ENCODE results near the gene MOV10.

Gene MOV10

GRCh38 chr1:112688781-112689193 is 14.3 kb downstream of the MOV10 start:
- peaks cover 40% of the 10 kb centered on the region for H3K79me2 ChIP-seq (ENCODE audit: insufficient read depth, low read length)
- no peak overlapping the region for H3K4me3 ChIP-seq (ENCODE audit: low read depth in 1 of 2, low read length in 2 of 2)
- H3K9me3 ChIP-seq (ENCODE audit: insufficient read depth, low read length, severe bottlenecking): no peaks in the 10 kb centered on the region
- H4K20me1 ChIP-seq (ENCODE audit: insufficient read depth, low read length): peaks cover 33% of the 10 kb centered on the region
- no peak overlapping the region for H3K27ac ChIP-seq (ENCODE audit: low read length)
- ATAC-seq (ENCODE audit: insufficient read depth, low read depth): no peak
- H3K27me3 ChIP-seq (ENCODE audit: insufficient read depth, low read length, poor library complexity): no peaks in the 10 kb centered on the region
- no peak for DNase-seq
- H3K4me2 ChIP-seq (ENCODE audit: insufficient read depth, low read length): no peak overlapping the region
- no peaks in the 10 kb centered on the region for H3K4me1 ChIP-seq (ENCODE audit: insufficient read depth, low read length)
- no peak overlapping the region for H3K9ac ChIP-seq (ENCODE audit: low read depth, low read length)
- peaks cover 60% of the 10 kb centered on the region for H3K36me3 ChIP-seq (ENCODE audit: insufficient read depth, low read length)
- TF ChIP-seq EZH2 (IDR thresholded peaks at IDR 0.05; ENCODE audit: borderline replicate concordance, low read depth, low read length, severe bottlenecking) (no peak), CTCF (IDR thresholded peaks at IDR 0.05; ENCODE audit: borderline replicate concordance, extremely low read depth, low read length, poor library complexity, severe bottlenecking) (no peak)
- no peak overlapping the region for H2AFZ ChIP-seq (ENCODE audit: low read depth, low read length)

GRCh38 chr1:112689196-112689841 is 14.9 kb downstream of the MOV10 start:
- TF ChIP-seq EZH2 (IDR thresholded peaks at IDR 0.05; ENCODE audit: borderline replicate concordance, low read depth, low read length, severe bottlenecking) (no peak), CTCF (IDR thresholded peaks at IDR 0.05; ENCODE audit: borderline replicate concordance, extremely low read depth, low read length, poor library complexity, severe bottlenecking) (no peak)
- no peaks in the 10 kb centered on the region for H3K27me3 ChIP-seq (ENCODE audit: insufficient read depth, low read length, poor library complexity)
- no peak overlapping the region for H3K27ac ChIP-seq (ENCODE audit: low read length)
- no peaks in the 10 kb centered on the region for H3K9me3 ChIP-seq (ENCODE audit: insufficient read depth, low read length, severe bottlenecking)
- DNase-seq (no peak), ATAC-seq (ENCODE audit: insufficient read depth, low read depth) (no peak)
- H3K79me2 ChIP-seq (ENCODE audit: insufficient read depth, low read length): peaks cover 37% of the 10 kb centered on the region
- H3K36me3 ChIP-seq (ENCODE audit: insufficient read depth, low read length): peaks cover 66% of the 10 kb centered on the region
- H3K4me2 ChIP-seq (ENCODE audit: insufficient read depth, low read length): no peak overlapping the region
- peaks cover 33% of the 10 kb centered on the region for H4K20me1 ChIP-seq (ENCODE audit: insufficient read depth, low read length)
- H3K4me3 ChIP-seq (ENCODE audit: low read depth in 1 of 2, low read length in 2 of 2): no peak overlapping the region
- H3K4me1 ChIP-seq (ENCODE audit: insufficient read depth, low read length): no peaks in the 10 kb centered on the region
- no peak overlapping the region for H3K9ac ChIP-seq (ENCODE audit: low read depth, low read length)
- no peak overlapping the region for H2AFZ ChIP-seq (ENCODE audit: low read depth, low read length)

GRCh38 chr1:112689842-112690237 is 15.4 kb downstream of the MOV10 start:
- no peaks in the 10 kb centered on the region for H3K9me3 ChIP-seq (ENCODE audit: insufficient read depth, low read length, severe bottlenecking)
- no peak overlapping the region for H3K9ac ChIP-seq (ENCODE audit: low read depth, low read length)
- no peak overlapping the region for H3K4me3 ChIP-seq (ENCODE audit: low read depth in 1 of 2, low read length in 2 of 2)
- no peaks in the 10 kb centered on the region for H3K4me1 ChIP-seq (ENCODE audit: insufficient read depth, low read length)
- no peak overlapping the region for H3K4me2 ChIP-seq (ENCODE audit: insufficient read depth, low read length)
- H3K36me3 ChIP-seq (ENCODE audit: insufficient read depth, low read length): peaks cover 71% of the 10 kb centered on the region
- H3K27ac ChIP-seq (ENCODE audit: low read length): no peak overlapping the region
- ATAC-seq (ENCODE audit: insufficient read depth, low read depth): no peak
- no peak for TF ChIP-seq CTCF (IDR thresholded peaks at IDR 0.05; ENCODE audit: borderline replicate concordance, extremely low read depth, low read length, poor library complexity, severe bottlenecking)
- no peak for TF ChIP-seq EZH2 (IDR thresholded peaks at IDR 0.05; ENCODE audit: borderline replicate concordance, low read depth, low read length, severe bottlenecking)
- no peaks in the 10 kb centered on the region for H3K27me3 ChIP-seq (ENCODE audit: insufficient read depth, low read length, poor library complexity)
- H4K20me1 ChIP-seq (ENCODE audit: insufficient read depth, low read length): peaks cover 33% of the 10 kb centered on the region
- peaks cover 32% of the 10 kb centered on the region for H3K79me2 ChIP-seq (ENCODE audit: insufficient read depth, low read length)
- DNase-seq: no peak
- H2AFZ ChIP-seq (ENCODE audit: low read depth, low read length): no peak overlapping the region

Measured in DND-41 (cell line).